Naive thymus-derived CD4-positive, alpha-beta T cell (primary cell): ENCODE data around the gene ATF1. TPM values are rescaled to one million over a fixed set of nuclear protein-coding genes. Genes with fewer than 3 reads are reported as not detected.
"Not testable (repeated sequence)": the region's sequence is repeated elsewhere in the genome, so short reads cannot be mapped to it uniquely, and the experiment has no call there.

Experiments used
- ATAC-seq: fragments of 150-1000 bp; cut with Tn5 transposase; 2 replicates; pipeline ENCODE4 v1.10.0; 2021; ENCODE audit warnings: mild to moderate bottlenecking, moderate library complexity
- CTCF ChIA-PET: fragments of 350-600 bp; sonication (Branson Sonifier 250); formaldehyde crosslinking; loops from one replicate; lab custom pipeline; 2021; ENCODE audit warnings: antibody characterized with exemption; lab: Charles Lee
- POLR2A ChIA-PET: fragments of 350-600 bp; sonication (Branson Sonifier 250); formaldehyde crosslinking; loops from one replicate; lab custom pipeline; 2021; ENCODE audit warnings: antibody characterized with exemption, inconsistent platforms; lab: Charles Lee
- DNase-seq, 9 donors: peaks; one replicate each; pipeline versions ENCODE4 v3.0.0 to v3.0.0-alpha.2; 2020 to 2022; ENCODE audit warnings: mixed read lengths in 1 of 9
- H3K27ac ChIP-seq: one replicate; pipeline ENCODE4 v1.7.0; 2013; ENCODE audit warnings: mild to moderate bottlenecking, low read depth, low read length, moderate library complexity
- H3K27me3 ChIP-seq, 2 donors: one replicate each; pipeline ENCODE4 v1.7.0; 2013; ENCODE audit warnings: low read length in 2 of 2, mild to moderate bottlenecking in 2 of 2, moderate library complexity in 2 of 2; ENCODE audit not compliant: control insufficient read depth in 2 of 2, insufficient read depth in 2 of 2
- H3K36me3 ChIP-seq, 3 experiments: 1 replicate in 2 of 3; 2 replicates in 1 of 3; pipeline ENCODE4 v1.7.0; 2013; ENCODE audit warnings: low read length in 3 of 3, mild to moderate bottlenecking in 3 of 3, moderate library complexity in 1 of 3; ENCODE audit not compliant: insufficient read depth in 3 of 3, control insufficient read depth in 2 of 3
- H3K4me1 ChIP-seq, 2 donors: one replicate each; pipeline ENCODE4 v1.7.0; 2013; ENCODE audit warnings: low read length in 2 of 2, mild to moderate bottlenecking in 2 of 2, moderate library complexity in 1 of 2; ENCODE audit not compliant: control insufficient read depth in 2 of 2, insufficient read depth in 2 of 2
- H3K4me3 ChIP-seq: 2 replicates; pipeline ENCODE4 v1.7.0; 2013; ENCODE audit warnings: mild to moderate bottlenecking, low read length
- H3K9me3 ChIP-seq, 3 experiments: 1 replicate in 2 of 3; 2 replicates in 1 of 3; pipeline ENCODE4 v1.7.0; 2013; ENCODE audit warnings: low read length in 3 of 3; ENCODE audit not compliant: control insufficient read depth in 2 of 3
- H3K27ac Mint-ChIP-seq, 9 donors: one replicate each; pipeline ENCODE4 v1.8.0; 2020 to 2022; ENCODE audit warnings: mixed read lengths in 9 of 9, mild to moderate bottlenecking in 8 of 9, moderate library complexity in 5 of 9, inconsistent platforms in 2 of 9
- H3K27me3 Mint-ChIP-seq, 5 donors: one replicate each; pipeline ENCODE4 v1.8.0; 2021 to 2022; ENCODE audit warnings: mixed read lengths in 5 of 5, mild to moderate bottlenecking in 1 of 5
- H3K36me3 Mint-ChIP-seq, 5 donors: one replicate each; pipeline ENCODE4 v1.8.0; 2020 to 2022; ENCODE audit warnings: mixed read lengths in 5 of 5, mild to moderate bottlenecking in 3 of 5, inconsistent platforms in 1 of 5
- H3K4me1 Mint-ChIP-seq, 7 donors: one replicate each; pipeline ENCODE4 v1.8.0; 2020 to 2022; ENCODE audit warnings: mixed read lengths in 7 of 7, mild to moderate bottlenecking in 3 of 7, inconsistent platforms in 1 of 7
- H3K4me3 Mint-ChIP-seq, 10 donors: one replicate each; pipeline ENCODE4 v1.8.0; 2020 to 2022; ENCODE audit warnings: mild to moderate bottlenecking in 10 of 10, mixed read lengths in 10 of 10, moderate library complexity in 6 of 10, inconsistent platforms in 2 of 10
- H3K9me3 Mint-ChIP-seq, 11 donors: one replicate each; pipeline ENCODE4 v1.8.0; 2020 to 2022; ENCODE audit warnings: mixed read lengths in 11 of 11, mild to moderate bottlenecking in 4 of 11, inconsistent platforms in 1 of 11, moderate library complexity in 1 of 11
- intact Hi-C, 2 donors: fragments of 100-400 bp; cut with micrococcal nuclease; formaldehyde crosslinking; loops; one replicate each; pipeline ENCODE4 v1.15.1; 2023
- polyA plus RNA-seq, 2 donors: library from polyadenylated mRNA; unstranded; fragments of 300-500 nt; fragmentation: Illumina TruSeq; gene quantifications; one replicate each; pipeline ENCODE4 v1.2.3, GENCODE V29; 2021
- total RNA-seq, 6 experiments: library from RNA in 5 of 6; stranded (reverse) in 5 of 6; gene quantifications; 1 replicate in 5 of 6; 2 replicates in 1 of 6; pipeline ENCODE4 v1.2.3 and lab custom pipeline; 2021 to 2026

ATF1 gene
- total and polyA plus RNA-seq, 7 experiments from 2014 or later, result 23.8 to 53.9 (median 51.3) TPM

- Histone ChIP-seq H3K27ac (no peak overlapping the region), H3K27me3 (no peaks in the 10 kb centered on the region), H3K4me1 (no peaks in the 10 kb centered on the region), H3K9me3 (peaks cover 0 to 10% (median 4%) of the 10 kb centered on the region in 3 experiments), H3K36me3 (peaks cover 3 to 28% (median 12%) of the 10 kb centered on the region in 3 experiments), H3K4me3 (no peak overlapping the region)
- no peak overlapping the region for H3K4me3 Mint-ChIP-seq
- H3K4me1 Mint-ChIP-seq, result peaks cover 0 to 11% (median 5%) of the 10 kb centered on the region in 7 donors
- peak overlapping the region in 2 of 9 donors; percentile 26 to 66 for H3K27ac Mint-ChIP-seq
- peaks cover 0 to 18% (median 11%) of the 10 kb centered on the region in 11 donors for H3K9me3 Mint-ChIP-seq
- intact Hi-C loops, result no loop called here
- ATAC-seq (no peak), DNase-seq (no peak)
- ChIA-PET POLR2A (no interaction called here), CTCF (no interaction called here)
- no peaks in the 10 kb centered on the region for H3K27me3 Mint-ChIP-seq
- peaks cover 8 to 50% (median 38%) of the 10 kb centered on the region in 5 donors for H3K36me3 Mint-ChIP-seq
Observed at GRCh38 chr12:50803230-50803875, 39.5 kb downstream of the ATF1 start.

- Histone ChIP-seq H3K27ac (no peak overlapping the region), H3K9me3 (no peaks in the 10 kb centered on the region), H3K4me3 (no peak overlapping the region), H3K27me3 (no peaks in the 10 kb centered on the region), H3K36me3 (peaks cover 5 to 24% (median 5%) of the 10 kb centered on the region in 3 experiments), H3K4me1 (no peaks in the 10 kb centered on the region)
- H3K9me3 Mint-ChIP-seq, result peaks cover 0 to 2% (median 0%) of the 10 kb centered on the region in 11 donors
- H3K4me3 Mint-ChIP-seq, result no peak overlapping the region
- peaks cover 0 to 11% (median 10%) of the 10 kb centered on the region in 7 donors for H3K4me1 Mint-ChIP-seq
- H3K27me3 Mint-ChIP-seq, result no peaks in the 10 kb centered on the region
- no peak for ATAC-seq
- ChIA-PET CTCF (interaction anchor here (0.6 kb wide), 1 partner anchor 425 kb away, joined by 4 read pairs; no protein-coding TSS in a partner anchor), POLR2A (no interaction called here)
- intact Hi-C loops, result no loop called here
- no peak for DNase-seq
- peaks cover 6 to 38% (median 18%) of the 10 kb centered on the region in 5 donors for H3K36me3 Mint-ChIP-seq
- peak overlapping the region in 1 of 9 donors; percentile 45 for H3K27ac Mint-ChIP-seq
Observed at GRCh38 chr12:50806176-50806575, 42.3 kb downstream of the ATF1 start.

GRCh38 chr12:50809131-50809530, 45.2 kb downstream of the ATF1 start:
- Mint-ChIP-seq H3K4me1 (peaks cover 0 to 11% (median 3%) of the 10 kb centered on the region in 7 donors), H3K36me3 (peaks cover 6 to 37% (median 17%) of the 10 kb centered on the region in 5 donors)
- H3K9me3 Mint-ChIP-seq, DNase-seq, H3K4me3 Mint-ChIP-seq, H3K27me3 Mint-ChIP-seq, H3K27me3 ChIP-seq, H3K27ac Mint-ChIP-seq, ATAC-seq, POLR2A ChIA-PET, intact Hi-C loops, H3K27ac ChIP-seq, CTCF ChIA-PET, H3K4me3 ChIP-seq, H3K4me1 ChIP-seq, H3K9me3 ChIP-seq: not testable (repeated sequence)
- peaks cover 11 to 44% (median 11%) of the 10 kb centered on the region in 3 experiments for H3K36me3 ChIP-seq

- H3K4me1 ChIP-seq, intact Hi-C loops, H3K4me1 Mint-ChIP-seq, H3K4me3 Mint-ChIP-seq, H3K27ac Mint-ChIP-seq, DNase-seq, H3K9me3 Mint-ChIP-seq, ATAC-seq, H3K9me3 ChIP-seq, H3K27ac ChIP-seq, H3K27me3 ChIP-seq, H3K4me3 ChIP-seq, H3K27me3 Mint-ChIP-seq: not testable (repeated sequence)
- CTCF ChIA-PET, result interaction anchor here (0.6 kb wide), 1 partner anchor 40 kb away, joined by 4 read pairs; no protein-coding TSS in a partner anchor
- peaks cover 11 to 52% (median 34%) of the 10 kb centered on the region in 5 donors for H3K36me3 Mint-ChIP-seq
- POLR2A ChIA-PET, result interaction anchor here (0.6 kb wide), 1 partner anchor 184 kb away, joined by 4 read pairs; no protein-coding TSS in a partner anchor
- peaks cover 17 to 66% (median 22%) of the 10 kb centered on the region in 3 experiments for H3K36me3 ChIP-seq
Observed at GRCh38 chr12:50814921-50815320, 51.0 kb downstream of the ATF1 start.

GRCh38 chr12:50820177-50820576, 56.3 kb downstream of the ATF1 start:
- Histone ChIP-seq H3K4me1 (peaks cover 0 to 3% of the 10 kb centered on the region in 2 donors), H3K4me3 (no peak overlapping the region), H3K27me3 (no peaks in the 10 kb centered on the region), H3K27ac (no peak overlapping the region), H3K36me3 (peaks cover 3 to 27% (median 12%) of the 10 kb centered on the region in 3 experiments), H3K9me3 (no peaks in the 10 kb centered on the region)
- CTCF ChIA-PET, result interaction anchor here (0.7 kb wide), 1 partner anchor 55 kb away, joined by 3 read pairs; no protein-coding TSS in a partner anchor
- H3K27me3 Mint-ChIP-seq, result no peaks in the 10 kb centered on the region
- H3K27ac Mint-ChIP-seq, result peak overlapping the region in 2 of 9 donors; percentile 48 to 56
- no peak for DNase-seq
- peaks cover 0 to 5% (median 4%) of the 10 kb centered on the region in 7 donors for H3K4me1 Mint-ChIP-seq
- no peak for ATAC-seq
- peaks cover 5 to 33% (median 20%) of the 10 kb centered on the region in 5 donors for H3K36me3 Mint-ChIP-seq
- intact Hi-C loops, result no loop called here
- POLR2A ChIA-PET, result interaction anchor here (0.6 kb wide), 1 partner anchor 522 kb away, joined by 4 read pairs; no protein-coding TSS in a partner anchor
- no peak overlapping the region for H3K4me3 Mint-ChIP-seq
- H3K9me3 Mint-ChIP-seq, result no peaks in the 10 kb centered on the region

- Histone ChIP-seq H3K27ac (peak overlapping the region; percentile 21), H3K27me3 (no peaks in the 10 kb centered on the region), H3K36me3 (peaks cover 0 to 7% (median 0%) of the 10 kb centered on the region in 3 experiments), H3K4me3 (no peak overlapping the region), H3K4me1 (peaks cover 0 to 4% of the 10 kb centered on the region in 2 donors), H3K9me3 (no peaks in the 10 kb centered on the region)
- peaks cover 0 to 9% (median 6%) of the 10 kb centered on the region in 7 donors for H3K4me1 Mint-ChIP-seq
- peaks cover under 1 to 19% (median 5%) of the 10 kb centered on the region in 5 donors for H3K36me3 Mint-ChIP-seq
- no peak for ATAC-seq
- ChIA-PET POLR2A (interaction anchor here (0.5 to 0.7 kb wide), 3 partner anchors 9 to 44 kb away, joined by 3 to 4 read pairs (median 4); no protein-coding TSS in a partner anchor), CTCF (interaction anchor here (0.6 kb wide), 1 partner anchor 15 kb away, joined by 3 read pairs; no protein-coding TSS in a partner anchor)
- H3K4me3 Mint-ChIP-seq, result no peak overlapping the region
- intact Hi-C loops, result no loop called here
- H3K27ac Mint-ChIP-seq, result peak overlapping the region in 3 of 9 donors; percentile 14 to 75 (median 33)
- no peaks in the 10 kb centered on the region for H3K27me3 Mint-ChIP-seq
- no peak for DNase-seq
- H3K9me3 Mint-ChIP-seq, result no peaks in the 10 kb centered on the region
Observed at GRCh38 chr12:50822082-50822481, 58.2 kb downstream of the ATF1 start.
